Adipose tissue (tissue), 3 donors: ENCODE data around the gene SLC35E4. TPM values are rescaled to one million over a fixed set of nuclear protein-coding genes. Genes with fewer than 3 reads are reported as not detected.

ENCODE experiments used
- polyA plus RNA-seq, 3 donors: library from polyadenylated mRNA; stranded (reverse); fragments of 200-250 nt; gene quantifications; one replicate each; pipeline ENCODE4 v1.2.3, GENCODE V29; 2013
- donor health status: healthy with polysubstance abuse.
- donor health status: Bipolar disorder and iron deficiency.
- donor health status: healthy.

The SLC35E4 gene
- polyA plus RNA-seq, 3 donors: 1.1 to 3.6 (median 1.3) TPM

Other genes starting within 250 kb of the SLC35E4 start
- 10 to 100 TPM in 2 of 3 donors, 1 to 10 TPM in 1; 6.7 to 11.2 (median 11.1) TPM for gene RNF215, start 248.4 kb upstream of the SLC35E4 start, polyA plus RNA-seq
- 1 to 10 TPM; 2.7 to 3.8 (median 3.6) TPM for gene SEC14L2, start 238.8 kb upstream of the SLC35E4 start, polyA plus RNA-seq
- gene MTFP1, start 210.0 kb upstream of the SLC35E4 start, polyA plus RNA-seq: 10 to 100 TPM; 12.7 to 20.4 (median 20.4) TPM
- not detected for gene SEC14L3, start 163.8 kb upstream of the SLC35E4 start, polyA plus RNA-seq
- gene SEC14L4, start 130.1 kb upstream of the SLC35E4 start, polyA plus RNA-seq: under 1 TPM in 2 of 3 donors, not detected in 1; 0.04 to 0.05 TPM
- gene SEC14L6, start 89.0 kb upstream of the SLC35E4 start, polyA plus RNA-seq: 1 to 10 TPM in 1 of 3 donors, under 1 TPM in 2; 0.11 to 1.3 (median 0.37) TPM
- gene GAL3ST1, start 61.1 kb upstream of the SLC35E4 start, polyA plus RNA-seq: 1 to 10 TPM in 1 of 3 donors, under 1 TPM in 2; 0.34 to 4.5 (median 0.58) TPM
- 10 to 100 TPM; 45.1 to 56.0 (median 45.8) TPM for gene PES1, start 43.9 kb upstream of the SLC35E4 start, polyA plus RNA-seq
- 10 to 100 TPM in 2 of 3 donors, 1 to 10 TPM in 1; 5.4 to 38.3 (median 29.2) TPM for gene TCN2, start 28.6 kb upstream of the SLC35E4 start, polyA plus RNA-seq
- gene DUSP18, start 32.1 kb downstream of the SLC35E4 start, polyA plus RNA-seq: 1 to 10 TPM; 2.0 to 3.8 (median 2.7) TPM
- gene OSBP2, start 59.1 kb downstream of the SLC35E4 start, polyA plus RNA-seq: 1 to 10 TPM in 1 of 3 donors, under 1 TPM in 2; 0.58 to 1.1 (median 0.79) TPM